ENCODE results near the gene TIMM10.

Gene TIMM10, protein sequence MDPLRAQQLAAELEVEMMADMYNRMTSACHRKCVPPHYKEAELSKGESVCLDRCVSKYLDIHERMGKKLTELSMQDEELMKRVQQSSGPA

DNA sequence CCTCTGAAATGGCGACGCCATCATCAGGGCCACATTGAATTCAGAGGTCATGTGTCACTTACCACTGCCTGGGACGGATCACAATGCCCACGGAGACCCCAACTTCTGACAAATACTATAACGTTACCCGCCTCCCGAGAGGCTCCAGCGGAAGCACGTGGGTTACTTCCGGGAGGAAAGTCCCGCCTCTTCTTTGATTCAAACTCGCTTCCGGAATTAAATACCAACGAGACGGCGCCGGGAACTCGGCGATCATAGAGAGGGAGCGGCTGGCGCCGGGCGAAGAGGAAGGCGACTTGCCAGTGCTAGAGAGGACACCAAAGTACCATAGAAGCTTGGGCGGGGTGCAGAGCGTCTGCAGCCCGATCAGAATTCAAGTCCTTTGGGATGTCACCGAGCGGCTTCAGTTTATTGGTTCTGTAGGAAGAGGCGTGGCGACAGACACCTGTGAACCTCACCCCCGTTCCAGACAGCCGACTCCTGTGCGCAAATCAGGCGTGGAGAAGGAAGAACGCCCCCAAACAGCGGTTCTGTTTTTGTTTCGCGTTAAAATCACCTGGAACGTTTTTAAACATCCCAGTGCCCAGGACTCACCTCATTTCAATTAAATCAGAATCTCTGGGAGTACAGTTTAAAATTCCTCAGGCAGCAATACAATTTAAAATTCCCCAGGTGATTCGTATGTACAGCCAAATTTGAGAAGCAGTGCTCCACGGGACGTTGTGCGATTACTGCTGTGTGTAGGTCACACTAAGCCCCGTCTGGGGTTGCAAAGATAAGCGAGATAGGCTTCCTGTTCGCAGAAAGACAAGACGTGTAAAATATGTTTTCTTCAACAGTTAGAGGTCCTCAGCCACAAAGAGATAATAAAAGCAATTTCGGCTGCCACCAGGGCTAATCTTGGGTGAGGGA is at the start of gene TIMM10:
TSS of gene TIMM10 (minus strand) at position 159 of the 912 bp plus-strand sequence. CDS start 565 bp downstream, outside the sequence.
- DNase-seq (ENCODE audit: low spot score): peak; percentile 94

DNA sequence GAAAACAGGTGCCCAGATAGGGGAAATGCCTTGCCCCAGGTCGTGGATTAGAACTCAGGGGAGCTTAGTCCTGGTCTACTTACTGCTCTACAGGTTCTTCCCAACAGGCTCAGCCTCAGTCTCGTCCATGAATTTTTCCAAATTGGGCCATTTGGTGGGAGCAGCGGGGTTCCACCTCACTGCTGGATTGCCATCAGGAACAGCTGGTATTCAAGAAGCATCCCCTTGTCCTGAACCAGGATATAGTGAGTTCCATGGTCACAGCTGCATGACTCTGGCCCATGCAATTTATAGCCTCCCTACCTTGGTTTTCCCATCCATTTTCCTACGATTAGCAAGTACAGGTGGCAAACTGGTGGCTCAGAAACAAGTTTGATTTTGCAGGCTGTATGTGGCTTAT is 43.5 kb upstream of the TIMM10 start:
- no peak for DNase-seq (ENCODE audit: low spot score)

DNA sequence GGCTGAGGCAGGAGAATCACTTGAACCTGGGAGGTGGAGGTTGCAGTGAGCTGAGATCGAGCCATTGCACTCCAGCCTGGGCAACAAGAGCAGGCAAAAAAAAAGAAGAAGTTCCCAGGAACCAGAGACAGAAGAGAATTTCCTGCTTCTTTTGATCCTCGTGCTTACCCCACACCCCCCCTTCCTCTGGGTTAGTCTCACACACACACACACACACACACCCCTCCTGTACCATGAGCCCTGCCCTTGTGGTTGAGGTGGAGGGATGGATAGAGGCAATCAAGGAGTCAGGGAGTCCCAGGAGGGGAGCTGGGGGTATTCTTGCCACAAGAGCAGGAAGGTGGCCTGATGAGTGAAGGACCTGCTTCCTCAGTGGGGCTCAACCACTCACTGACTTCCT is 41.1 kb upstream of the TIMM10 start:
- no peak for DNase-seq (ENCODE audit: low spot score)

DNA sequence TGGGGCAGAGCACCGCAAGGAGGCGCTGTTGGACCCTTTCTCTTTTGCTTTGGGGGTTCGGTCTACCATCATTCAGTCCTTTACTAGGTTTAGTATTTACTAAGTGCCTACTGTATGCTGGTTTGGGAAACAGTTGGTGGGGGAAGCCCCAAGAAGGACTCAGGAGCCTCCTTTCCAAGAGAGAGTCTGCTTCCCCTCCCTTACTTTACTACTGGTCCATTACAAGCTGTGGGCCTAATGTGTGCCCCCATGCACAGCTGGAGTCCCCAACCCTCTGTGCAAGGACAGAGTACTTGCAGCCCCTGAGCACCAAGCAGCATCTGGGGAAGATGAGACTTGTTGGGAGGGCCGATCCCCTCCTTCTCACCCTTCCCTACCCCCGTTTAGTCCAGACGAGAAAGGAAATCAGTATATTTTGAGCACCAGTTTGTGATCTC is 37.8 kb upstream of the TIMM10 start:
- DNase-seq (ENCODE audit: low spot score): no peak

DNA sequence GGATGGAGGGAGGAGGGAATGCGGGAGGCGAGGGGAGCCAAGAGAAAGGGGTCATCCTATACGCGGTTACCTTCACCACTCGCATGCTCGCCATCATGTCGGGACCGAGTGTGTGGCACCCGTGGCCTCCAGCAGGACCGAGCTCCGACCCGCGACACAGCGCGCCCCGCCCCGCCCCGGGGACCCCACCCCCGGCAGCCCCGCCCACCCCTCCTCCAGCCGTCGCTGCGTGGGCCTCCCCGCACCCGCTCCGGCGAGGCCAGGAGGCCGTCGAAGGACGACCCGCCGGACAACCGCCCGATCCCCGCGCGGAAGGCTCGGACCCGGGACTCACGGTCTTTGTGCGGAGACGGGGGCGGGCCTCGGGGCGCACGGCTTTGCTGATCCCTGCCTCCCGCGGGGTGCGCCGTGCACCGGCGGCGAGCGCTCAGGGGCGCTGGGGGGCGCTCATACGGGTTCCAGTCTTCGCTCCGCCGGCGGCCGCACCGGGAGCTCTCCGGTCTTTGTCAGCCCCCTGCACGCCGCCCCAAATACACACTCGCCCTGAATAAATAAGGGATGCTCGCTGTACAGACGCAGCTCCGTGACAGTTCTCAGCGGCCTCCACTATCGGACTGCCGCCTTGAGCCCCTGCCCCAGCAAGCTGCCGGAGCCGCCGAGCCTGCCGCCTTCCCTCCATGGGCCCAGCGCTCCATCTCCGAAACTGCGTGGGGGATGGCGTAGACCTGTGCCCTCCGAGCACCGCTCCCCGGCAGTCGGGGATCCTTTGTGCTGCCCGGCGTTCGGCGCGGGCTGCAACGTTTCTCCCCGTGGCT is 37.2 kb upstream of the TIMM10 start, which contains the start of gene UBE2L6:
TSS of gene UBE2L6 (minus strand) at position 158 of the 815 bp plus-strand sequence. CDS start at position 97, 61 bp downstream.
- DNase-seq (ENCODE audit: low spot score): peak; percentile 92

DNA sequence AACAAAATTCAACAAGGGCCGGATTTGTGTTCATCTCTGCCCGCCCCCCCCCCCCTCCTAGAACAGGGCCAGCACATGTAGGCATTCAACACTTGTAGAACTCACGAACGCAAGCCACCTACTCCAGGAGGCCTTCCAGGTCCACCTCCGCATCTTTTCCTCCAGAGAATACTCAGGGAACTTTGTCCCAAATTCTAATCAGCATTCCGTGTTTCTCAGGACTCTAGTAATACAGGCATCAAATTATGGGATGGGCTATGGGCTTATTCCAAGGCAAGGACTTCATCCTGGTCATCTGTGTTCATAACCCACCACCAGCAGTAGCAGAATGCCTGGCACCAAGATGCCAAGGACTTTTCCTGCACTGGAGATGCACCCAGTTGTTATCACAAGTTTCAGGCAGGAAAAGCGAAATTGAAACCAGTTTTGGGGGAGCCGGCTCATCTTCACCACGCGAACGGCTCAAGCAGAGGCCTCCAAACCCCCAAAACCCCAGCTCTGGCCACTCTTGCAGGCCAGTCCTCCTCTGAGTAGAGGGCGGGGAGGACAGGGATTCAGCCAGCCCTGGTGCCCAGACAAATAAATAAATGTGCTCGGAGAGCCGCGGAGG is 36.5 kb upstream of the TIMM10 start:
- no peak for DNase-seq (ENCODE audit: low spot score)

DNA sequence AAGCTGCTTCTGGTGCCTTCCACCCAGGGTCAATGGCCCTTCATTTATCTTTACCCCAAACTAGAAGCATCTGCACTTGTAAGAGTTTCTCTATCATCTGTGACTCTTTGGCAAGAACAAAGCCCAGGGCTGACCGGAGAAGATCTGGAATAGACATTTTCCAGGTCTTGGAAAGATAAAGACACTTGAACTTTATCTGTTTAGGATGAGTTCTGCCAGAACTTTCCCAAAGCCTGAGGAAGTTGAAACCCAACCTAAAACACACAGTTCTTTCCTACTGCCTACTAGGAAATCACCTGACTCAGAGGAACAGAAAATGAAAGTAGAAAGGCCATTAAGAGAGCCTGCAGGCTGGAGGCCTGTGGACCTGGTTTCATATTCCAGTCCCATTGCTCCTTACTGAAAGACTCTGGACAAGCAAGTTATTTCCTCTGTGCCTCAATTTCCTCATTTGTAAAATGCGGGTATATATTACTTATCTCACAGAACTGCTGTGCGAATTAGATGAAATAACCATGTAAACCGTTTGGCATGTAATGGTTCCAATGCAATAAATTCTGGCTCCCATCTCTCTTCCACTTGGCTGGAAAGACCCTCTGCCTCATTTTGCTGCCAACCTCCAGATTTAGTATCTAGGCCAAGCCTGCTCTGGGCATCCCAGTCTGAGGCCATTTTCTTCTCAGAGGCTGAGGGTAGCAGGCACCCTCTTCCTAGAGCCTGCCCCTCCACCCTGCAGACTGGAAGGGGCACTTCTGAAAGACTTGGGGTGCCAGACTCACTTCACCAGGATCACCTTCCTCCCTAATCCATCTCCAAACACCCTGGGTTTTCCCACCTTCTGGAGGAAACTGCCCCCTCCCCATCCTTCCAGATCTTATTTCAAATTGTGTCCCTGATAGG is 35.7 kb upstream of the TIMM10 start:
- no peak for DNase-seq (ENCODE audit: low spot score)

DNA sequence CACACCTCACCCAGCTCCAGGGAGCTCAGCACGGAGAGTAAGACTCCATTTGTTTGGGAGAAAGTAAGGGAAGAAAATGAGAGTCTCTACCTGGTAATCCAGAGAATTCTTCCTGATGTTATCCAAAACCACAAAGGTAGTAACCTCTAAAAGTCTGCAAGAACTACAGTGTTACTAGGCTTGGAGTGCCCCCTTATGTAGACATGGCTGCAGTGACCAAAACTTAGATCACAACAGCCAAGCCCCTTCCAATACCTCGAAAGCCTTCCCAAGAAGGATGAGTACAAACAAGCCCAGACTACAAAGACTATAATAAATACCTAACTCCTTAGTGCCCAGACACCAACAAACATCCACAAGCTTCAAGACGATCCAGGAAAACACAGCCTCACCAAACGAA is 32.0 kb upstream of the TIMM10 start:
- DNase-seq (ENCODE audit: low spot score): no peak

DNA sequence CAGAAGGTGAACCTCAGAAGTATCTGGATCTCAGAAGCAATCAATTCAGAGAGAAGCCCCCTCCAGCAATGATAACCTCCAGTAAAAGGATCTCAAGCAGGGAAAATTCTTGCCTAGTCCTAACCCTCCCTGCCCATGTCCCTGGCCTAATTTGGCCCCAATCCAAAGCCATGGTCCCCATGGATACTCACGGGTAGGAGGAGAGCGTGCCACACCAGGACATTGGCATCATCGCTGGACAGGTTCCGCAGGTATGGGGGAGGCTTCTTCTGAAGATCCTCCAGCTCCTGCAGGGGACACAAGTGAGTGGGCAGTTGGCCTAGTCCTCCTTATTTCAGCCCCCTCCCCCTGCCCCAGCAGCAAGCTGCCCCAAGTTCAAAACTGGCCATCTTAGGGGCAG is 29.6 kb upstream of the TIMM10 start:
- DNase-seq (ENCODE audit: low spot score): no peak

DNA sequence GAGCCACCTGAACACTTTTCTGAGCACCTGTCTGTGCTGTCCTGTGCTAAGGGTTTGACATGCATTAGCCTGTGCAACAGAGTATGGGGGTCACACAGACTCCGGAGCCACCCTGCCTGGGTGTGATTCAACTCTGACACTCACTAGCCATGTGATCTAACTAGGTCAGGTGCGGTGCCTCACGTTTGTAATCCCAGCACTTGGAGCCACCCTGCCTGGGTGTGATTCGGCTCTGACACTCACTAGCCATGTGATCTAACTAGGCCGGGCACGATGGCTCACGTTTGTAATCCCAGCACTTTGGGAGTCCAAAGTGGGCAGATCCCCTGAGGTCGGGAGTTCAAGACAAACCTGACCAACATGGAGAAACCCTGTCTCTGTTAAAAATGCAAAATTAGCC is 25.5 kb upstream of the TIMM10 start:
- DNase-seq (ENCODE audit: low spot score): no peak

DNA sequence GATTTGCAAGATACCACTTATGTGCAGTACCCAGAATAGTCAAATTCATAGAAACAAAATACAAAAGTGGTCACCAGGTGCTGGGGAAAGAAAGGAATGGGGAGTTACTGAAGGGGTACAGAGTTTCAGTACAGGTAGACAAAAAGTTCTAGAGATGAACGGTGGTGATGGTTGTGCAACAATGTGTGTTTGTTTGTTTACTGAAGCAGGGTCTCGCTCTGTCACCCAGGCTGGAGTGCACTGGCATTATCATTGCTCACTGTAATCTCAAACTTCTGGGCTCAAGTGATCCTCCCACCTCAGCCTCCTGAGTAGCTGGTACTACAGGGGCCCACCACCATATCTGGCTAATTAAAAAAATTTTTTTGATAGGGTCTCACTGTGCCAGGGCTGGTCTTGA is 24.8 kb upstream of the TIMM10 start:
- no peak for DNase-seq (ENCODE audit: low spot score)

DNA sequence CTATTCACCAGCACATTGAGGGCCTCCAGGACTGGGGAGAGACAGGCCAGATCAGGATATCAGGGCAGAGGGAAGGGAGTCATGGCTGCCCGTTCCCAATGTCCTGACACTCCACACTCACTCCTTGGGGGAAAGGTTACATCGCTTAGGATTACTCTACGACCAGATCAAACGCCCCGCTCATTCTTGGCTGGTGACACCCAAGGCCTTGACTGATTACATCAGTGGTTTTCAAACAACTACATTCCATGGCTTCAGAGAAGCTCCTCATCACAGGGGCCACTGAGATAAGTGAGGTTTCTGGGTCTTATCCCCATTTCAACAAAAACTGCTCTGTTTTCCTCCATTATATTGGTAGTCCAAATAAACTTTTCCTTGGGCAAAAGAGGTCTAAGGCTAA is 21.9 kb upstream of the TIMM10 start:
- no peak for DNase-seq (ENCODE audit: low spot score)

DNA sequence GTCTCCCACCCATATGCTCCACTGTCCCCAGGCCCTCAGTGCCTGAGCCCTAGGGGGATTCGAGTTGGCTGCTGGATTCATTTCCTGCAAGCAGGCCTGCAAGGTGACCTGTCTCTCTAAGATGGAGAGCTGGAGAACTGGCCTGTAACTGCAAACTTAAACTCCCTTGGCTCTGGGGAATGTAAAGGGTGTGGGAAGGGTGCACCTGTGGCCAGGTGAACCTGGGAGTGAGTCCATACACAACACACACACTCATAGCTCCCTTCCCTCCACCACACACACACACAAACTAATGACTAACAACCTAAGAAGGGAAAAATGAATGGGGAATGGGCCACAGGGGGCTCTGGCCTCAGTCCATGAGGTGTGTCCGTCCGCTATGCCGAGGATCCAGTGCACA is 21.4 kb upstream of the TIMM10 start:
- DNase-seq (ENCODE audit: low spot score): no peak

DNA sequence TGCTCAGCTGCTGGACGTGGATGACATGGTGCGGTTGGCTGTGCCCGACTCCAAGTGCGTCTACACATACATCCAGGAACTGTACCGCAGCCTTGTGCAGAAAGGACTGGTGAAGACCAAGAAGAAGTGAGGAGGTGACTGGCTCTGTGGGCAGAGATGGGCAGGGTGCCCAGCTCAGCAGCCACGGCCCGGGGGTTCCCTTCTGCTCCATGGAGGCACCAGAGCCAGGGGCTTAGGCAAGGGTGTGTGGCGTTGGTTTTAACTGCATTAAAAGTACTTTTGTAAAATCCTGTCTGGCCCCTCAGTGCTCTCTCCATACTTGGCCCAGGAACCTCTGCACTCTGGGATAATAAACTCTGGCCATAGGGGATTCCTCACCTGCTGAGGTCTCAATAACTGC is 19.4 kb upstream of the TIMM10 start:
- DNase-seq (ENCODE audit: low spot score): no peak

DNA sequence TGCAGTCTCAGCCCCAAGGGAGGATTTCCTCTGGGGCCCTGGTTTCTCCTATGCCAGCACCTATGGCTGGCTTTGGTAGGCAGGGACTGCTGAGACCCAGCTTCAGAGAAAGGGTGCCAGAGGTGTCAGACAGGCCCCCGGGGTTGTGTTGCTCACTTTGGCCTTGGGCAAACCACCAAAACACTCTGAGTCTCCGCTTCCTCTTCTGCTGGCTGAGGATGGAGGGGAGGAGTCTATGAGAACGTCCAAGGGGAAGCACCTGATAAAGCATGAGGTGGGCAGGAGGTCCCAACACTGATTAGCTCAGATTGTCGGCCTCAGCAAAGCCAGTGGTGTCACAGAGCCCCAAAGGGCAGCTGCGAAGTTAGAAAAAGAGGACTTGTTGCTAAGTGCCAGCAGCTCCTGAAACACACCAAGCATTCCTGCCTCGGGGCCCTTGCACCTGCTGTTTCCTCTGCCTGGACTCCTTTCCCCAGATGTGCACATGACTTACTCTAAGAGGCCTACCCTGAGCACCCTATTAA is 17.4 kb upstream of the TIMM10 start:
- DNase-seq (ENCODE audit: low spot score): peak; percentile 2

DNA sequence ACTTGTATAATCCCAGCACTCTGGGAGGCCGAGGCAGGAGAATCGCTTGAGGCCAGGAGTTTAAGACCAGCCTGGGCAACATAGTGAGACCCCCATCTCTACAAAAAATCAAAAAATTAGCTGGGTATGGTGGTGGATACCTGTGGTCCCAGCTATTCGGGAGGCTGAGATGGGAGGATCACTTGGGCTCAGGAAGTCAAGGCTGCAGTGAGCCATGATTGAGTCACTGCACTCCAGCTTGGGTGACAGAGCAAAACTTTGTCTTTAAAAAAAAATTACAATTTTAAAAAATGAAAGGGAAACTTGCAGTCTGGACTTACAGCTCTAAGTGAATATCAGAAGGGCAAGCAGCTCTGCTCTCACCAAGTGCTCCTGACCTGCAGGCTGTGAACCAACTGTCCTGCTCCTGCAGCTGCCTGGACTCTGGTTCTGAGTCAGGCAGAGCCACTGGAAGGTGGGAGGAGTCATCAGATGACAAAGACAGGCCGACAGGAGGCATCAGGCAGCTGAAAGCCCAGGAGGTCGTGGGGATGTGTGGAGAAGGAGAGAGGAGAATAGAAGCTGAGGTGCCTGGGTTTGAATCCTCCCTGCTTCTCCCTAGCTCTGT is 16.4 kb upstream of the TIMM10 start:
- DNase-seq (ENCODE audit: low spot score): peak; percentile 72

DNA sequence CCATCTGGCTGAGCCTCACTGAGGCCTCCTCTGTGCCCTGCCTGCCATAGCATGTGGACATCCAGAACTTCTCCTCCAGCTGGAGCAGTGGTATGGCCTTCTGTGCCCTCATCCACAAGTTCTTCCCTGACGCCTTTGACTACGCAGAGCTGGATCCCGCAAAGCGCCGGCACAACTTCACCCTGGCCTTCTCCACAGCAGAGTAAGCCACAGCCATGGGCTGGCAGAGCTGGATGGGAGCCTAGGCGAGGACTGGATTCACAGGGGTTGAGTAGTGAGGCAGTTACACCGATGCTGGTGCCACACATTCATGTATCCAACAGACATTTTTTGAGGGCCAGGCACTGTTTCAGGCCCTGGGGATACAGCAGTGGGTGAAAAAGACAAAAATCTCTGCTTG is 15.9 kb upstream of the TIMM10 start:
- peak; percentile 1 for DNase-seq (ENCODE audit: low spot score)

DNA sequence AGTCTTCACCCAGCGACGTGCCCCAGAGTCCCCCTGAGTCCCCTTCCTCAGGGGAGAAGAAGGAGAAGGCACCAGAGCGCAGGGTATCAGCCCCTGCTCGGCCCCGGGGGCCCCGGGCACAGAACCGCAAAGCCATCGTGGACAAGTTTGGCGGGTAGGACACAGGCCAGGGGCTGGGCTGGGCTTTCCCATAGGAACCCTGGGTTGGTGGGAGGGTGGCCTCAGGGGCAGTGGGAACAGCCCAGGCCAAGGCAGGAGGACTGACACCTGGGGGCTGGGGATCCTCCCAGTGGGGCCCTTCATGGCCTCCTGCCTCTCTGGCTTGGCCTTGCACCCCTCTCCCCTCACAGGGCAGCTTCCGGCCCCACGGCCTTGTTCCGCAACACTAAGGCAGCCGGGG is 15.3 kb upstream of the TIMM10 start:
- peak; percentile 12 for DNase-seq (ENCODE audit: low spot score)

DNA sequence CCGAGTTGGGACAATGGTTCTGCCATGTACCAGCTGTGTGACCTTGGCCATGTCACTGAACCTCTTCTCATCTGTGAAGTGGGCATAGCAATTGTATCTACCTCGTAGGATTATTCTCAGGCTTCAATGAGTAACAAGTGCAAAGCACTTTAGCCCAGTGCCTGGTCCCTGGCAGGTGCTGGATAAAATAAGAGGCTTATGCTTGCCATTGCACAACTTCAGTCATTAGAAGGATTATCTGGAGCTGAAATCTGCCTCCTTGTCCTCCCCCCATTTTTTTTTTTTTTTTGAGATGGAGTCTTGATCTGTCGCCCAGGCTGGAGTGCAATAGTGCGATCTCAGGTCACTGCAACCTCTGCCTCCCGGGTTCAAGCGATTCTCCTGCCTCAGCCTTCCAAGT is 14.0 kb upstream of the TIMM10 start:
- DNase-seq (ENCODE audit: low spot score): no peak

DNA sequence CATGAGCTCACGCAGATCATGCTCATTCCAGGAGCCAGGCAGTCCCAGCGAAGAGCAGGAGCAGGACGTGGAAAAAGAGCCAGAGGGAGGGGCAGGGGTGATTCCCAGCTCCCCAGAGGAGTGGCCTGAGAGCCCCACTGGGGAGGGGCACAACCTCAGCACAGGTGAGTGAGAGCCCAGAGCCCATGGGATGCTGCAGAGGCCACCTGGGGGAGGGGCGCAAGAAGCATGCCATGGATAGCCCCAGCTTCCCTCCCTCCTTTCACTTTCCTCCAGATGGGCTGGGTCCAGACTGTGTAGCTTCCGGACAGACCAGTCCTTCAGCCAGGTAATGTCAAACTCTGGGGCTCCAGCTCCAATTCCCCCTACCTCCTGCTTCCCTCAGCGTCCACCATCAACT is 13.0 kb upstream of the TIMM10 start:
- DNase-seq (ENCODE audit: low spot score): peak; percentile 33

DNA sequence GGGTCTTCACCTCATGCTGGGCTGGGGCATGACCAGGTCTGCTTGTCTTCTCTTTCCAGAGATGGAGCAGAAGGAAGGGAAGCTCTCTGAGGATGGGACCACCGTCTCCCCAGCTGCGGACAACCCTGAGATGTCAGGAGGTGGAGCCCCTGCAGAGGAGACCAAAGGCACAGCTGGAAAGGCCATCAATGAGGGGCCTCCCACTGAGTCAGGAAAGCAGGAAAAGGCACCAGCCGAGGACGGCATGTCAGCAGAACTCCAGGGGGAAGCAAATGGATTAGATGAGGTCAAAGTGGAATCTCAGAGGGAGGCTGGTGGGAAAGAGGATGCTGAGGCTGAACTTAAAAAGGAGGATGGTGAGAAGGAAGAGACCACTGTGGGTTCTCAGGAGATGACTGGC is 12.0 kb upstream of the TIMM10 start:
- DNase-seq (ENCODE audit: low spot score): peak; percentile 13
